Panc1 (cell line): Measurements from ENCODE around the gene EDEM1.

Source experiments
- POLR2AphosphoS5 ChIP-seq: IDR thresholded peaks from 2 replicates; pipeline ENCODE4 v1.6.1; 2012; ENCODE audit warnings: mild to moderate bottlenecking, low read depth, low read length, moderate library complexity
- TCF7L2 ChIP-seq: IDR thresholded peaks from 2 replicates; pipeline ENCODE4 v1.6.1; 2011; ENCODE audit warnings: mild to moderate bottlenecking, low read depth, low read length, inconsistent platforms
- TF ChIP-seq, protein P1 (sequence below): fragments of 450-650 bp; IDR thresholded peaks from 2 replicates; pipeline ENCODE4 v1.5.1; 2017; ENCODE audit warnings: mild to moderate bottlenecking

DNA sequence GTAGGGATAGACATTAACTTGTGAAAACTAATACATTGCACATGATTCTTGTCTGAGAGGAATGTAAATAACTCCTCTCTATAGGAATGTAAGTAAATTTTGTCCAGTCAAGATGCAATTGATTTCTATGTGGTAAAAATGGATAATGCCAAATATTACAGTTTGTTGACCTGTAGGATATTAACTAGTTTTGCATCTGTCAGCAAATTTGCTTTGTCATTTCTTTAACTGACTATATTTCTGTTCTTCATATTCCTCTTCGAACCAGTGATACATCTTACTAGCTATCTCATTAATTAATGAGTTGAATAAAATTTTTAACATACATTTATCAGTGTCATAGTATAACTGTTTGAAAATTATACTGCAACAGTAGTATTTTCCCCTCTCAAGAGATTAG is 80.4 kb downstream of the EDEM1 start:
- TF ChIP-seq, protein P1, sequence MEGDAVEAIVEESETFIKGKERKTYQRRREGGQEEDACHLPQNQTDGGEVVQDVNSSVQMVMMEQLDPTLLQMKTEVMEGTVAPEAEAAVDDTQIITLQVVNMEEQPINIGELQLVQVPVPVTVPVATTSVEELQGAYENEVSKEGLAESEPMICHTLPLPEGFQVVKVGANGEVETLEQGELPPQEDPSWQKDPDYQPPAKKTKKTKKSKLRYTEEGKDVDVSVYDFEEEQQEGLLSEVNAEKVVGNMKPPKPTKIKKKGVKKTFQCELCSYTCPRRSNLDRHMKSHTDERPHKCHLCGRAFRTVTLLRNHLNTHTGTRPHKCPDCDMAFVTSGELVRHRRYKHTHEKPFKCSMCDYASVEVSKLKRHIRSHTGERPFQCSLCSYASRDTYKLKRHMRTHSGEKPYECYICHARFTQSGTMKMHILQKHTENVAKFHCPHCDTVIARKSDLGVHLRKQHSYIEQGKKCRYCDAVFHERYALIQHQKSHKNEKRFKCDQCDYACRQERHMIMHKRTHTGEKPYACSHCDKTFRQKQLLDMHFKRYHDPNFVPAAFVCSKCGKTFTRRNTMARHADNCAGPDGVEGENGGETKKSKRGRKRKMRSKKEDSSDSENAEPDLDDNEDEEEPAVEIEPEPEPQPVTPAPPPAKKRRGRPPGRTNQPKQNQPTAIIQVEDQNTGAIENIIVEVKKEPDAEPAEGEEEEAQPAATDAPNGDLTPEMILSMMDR = no peak
- no peak for TF ChIP-seq TCF7L2
- TF ChIP-seq POLR2AphosphoS5 = no peak
